Left ventricle myocardium inferior (tissue), 1 donor: Measurements from ENCODE around the gene GAL. TPM values are rescaled to one million over a fixed set of nuclear protein-coding genes. Genes with fewer than 3 reads are reported as not detected.

ENCODE experiments used
- DNase-seq: peaks from one replicate; pipeline ENCODE4 v3.0.0-alpha.2; 2020
- H3K27ac ChIP-seq: fragments of 200-600 bp; replicated peaks from 2 replicates; pipeline ENCODE4 v1.8.0; 2021
- H3K27me3 ChIP-seq: fragments of 200-600 bp; 2 replicates; pipeline ENCODE4 v1.8.0; 2021; ENCODE audit warnings: low read depth
- H3K36me3 ChIP-seq: fragments of 200-600 bp; 2 replicates; pipeline ENCODE4 v1.8.0; 2021
- H3K4me1 ChIP-seq: fragments of 200-600 bp; 2 replicates; pipeline ENCODE4 v1.8.0; 2021
- H3K4me3 ChIP-seq: fragments of 200-600 bp; 2 replicates; pipeline ENCODE4 v1.8.0; 2021; ENCODE audit warnings: mild to moderate bottlenecking, moderate library complexity
- H3K9me3 ChIP-seq: fragments of 200-600 bp; replicated peaks from 2 replicates; pipeline ENCODE4 v1.8.0; 2021
- CTCF ChIP-seq: fragments of 200-600 bp; IDR thresholded peaks from 2 replicates; pipeline ENCODE4 v1.8.0; 2021; ENCODE audit warnings: antibody characterized with exemption, mild to moderate bottlenecking, borderline replicate concordance
- intact Hi-C: fragments of 100-400 bp; cut with micrococcal nuclease; formaldehyde crosslinking; loops from one replicate; pipeline ENCODE4 v1.11.0; 2022
- total RNA-seq: library from RNA; stranded (reverse); fragmentation: NEBNext Ultra II Directional; extraction: Animal tissue kit (Norgen Biotek cat#: 25700); gene quantifications from one replicate; pipeline ENCODE4 v1.2.1, GENCODE V29; 2021
- donor health status: DM: no; HTN: yes; CAD: no; lungs with severe emphysema.

GAL gene
- total RNA-seq, 1 donor from 2014 or later: 0.58 TPM

GRCh38 chr11:68690671-68691401 is 6.5 kb downstream of the GAL start:
- no peaks in the 10 kb centered on the region for H3K4me1 ChIP-seq
- H3K27ac ChIP-seq: no peak overlapping the region
- no peaks in the 10 kb centered on the region for H3K36me3 ChIP-seq
- DNase-seq: no peak
- peaks cover 3% of the 10 kb centered on the region for H3K9me3 ChIP-seq
- TF ChIP-seq CTCF: no peak
- peaks cover 97% of the 10 kb centered on the region for H3K27me3 ChIP-seq
- intact Hi-C loops: no loop called here
- H3K4me3 ChIP-seq: no peak overlapping the region

- peaks cover 95% of the 10 kb centered on the region for H3K27me3 ChIP-seq
- no peak for TF ChIP-seq CTCF
- no peaks in the 10 kb centered on the region for H3K4me1 ChIP-seq
- H3K36me3 ChIP-seq: no peaks in the 10 kb centered on the region
- H3K27ac ChIP-seq: no peak overlapping the region
- no peak overlapping the region for H3K4me3 ChIP-seq
- DNase-seq: no peak
- intact Hi-C loops: no loop called here
- peaks cover 9% of the 10 kb centered on the region for H3K9me3 ChIP-seq
Observed at GRCh38 chr11:68691402-68691784, 7.0 kb downstream of the GAL start.

GRCh38 chr11:68692115-68692514 is 7.8 kb downstream of the GAL start:
- no peaks in the 10 kb centered on the region for H3K36me3 ChIP-seq
- no peaks in the 10 kb centered on the region for H3K4me1 ChIP-seq
- intact Hi-C loops: no loop called here
- no peak overlapping the region for H3K27ac ChIP-seq
- no peak for TF ChIP-seq CTCF
- H3K9me3 ChIP-seq: peaks cover 16% of the 10 kb centered on the region
- H3K4me3 ChIP-seq: no peak overlapping the region
- peaks cover 92% of the 10 kb centered on the region for H3K27me3 ChIP-seq
- no peak for DNase-seq

GRCh38 chr11:68692871-68693483 is 8.6 kb downstream of the GAL start:
- peaks cover 25% of the 10 kb centered on the region for H3K9me3 ChIP-seq
- H3K36me3 ChIP-seq: no peaks in the 10 kb centered on the region
- no peak overlapping the region for H3K27ac ChIP-seq
- intact Hi-C loops: no loop called here
- no peaks in the 10 kb centered on the region for H3K4me1 ChIP-seq
- no peak for DNase-seq
- H3K27me3 ChIP-seq: peaks cover 84% of the 10 kb centered on the region
- TF ChIP-seq CTCF: no peak
- no peak overlapping the region for H3K4me3 ChIP-seq

DNA sequence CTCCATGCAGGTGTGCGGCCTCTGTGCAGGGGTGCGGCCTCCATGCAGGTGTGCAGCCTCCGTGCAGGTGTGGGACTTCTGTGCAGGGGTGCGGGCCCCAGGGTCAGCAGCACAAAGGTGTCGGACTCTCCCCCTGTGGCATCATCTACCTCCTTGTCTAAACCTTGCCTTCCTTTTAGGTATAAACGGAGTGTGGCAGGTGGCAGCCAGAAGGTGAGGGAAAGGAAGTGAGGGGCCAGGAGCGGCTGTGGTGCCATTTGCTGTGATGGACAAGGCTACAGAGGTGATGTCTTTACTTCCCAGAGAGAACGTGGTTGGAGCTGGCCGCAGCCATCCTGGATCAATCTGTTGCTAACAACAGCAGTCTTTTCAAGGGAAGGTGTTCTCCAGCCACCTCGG is 9.1 kb downstream of the GAL start:
- intact Hi-C loops: no loop called here
- H3K27me3 ChIP-seq: peaks cover 79% of the 10 kb centered on the region
- H3K9me3 ChIP-seq: peaks cover 30% of the 10 kb centered on the region
- DNase-seq: no peak
- H3K27ac ChIP-seq: no peak overlapping the region
- no peak for TF ChIP-seq CTCF
- no peak overlapping the region for H3K4me3 ChIP-seq
- no peaks in the 10 kb centered on the region for H3K4me1 ChIP-seq
- no peaks in the 10 kb centered on the region for H3K36me3 ChIP-seq
